GM19455 (cell line): ENCODE results near the gene CD2AP.
"Not testable (repeated sequence)": the region's sequence is repeated elsewhere in the genome, so short reads cannot be mapped to it uniquely, and the experiment has no call there.

Source experiments
- ATAC-seq: cut with Tn5 transposase; IDR thresholded peaks from one replicate; pipeline ENCODE4 v1.9.1; 2021; ENCODE audit not compliant: unreplicated experiment

CD2AP gene

DNA sequence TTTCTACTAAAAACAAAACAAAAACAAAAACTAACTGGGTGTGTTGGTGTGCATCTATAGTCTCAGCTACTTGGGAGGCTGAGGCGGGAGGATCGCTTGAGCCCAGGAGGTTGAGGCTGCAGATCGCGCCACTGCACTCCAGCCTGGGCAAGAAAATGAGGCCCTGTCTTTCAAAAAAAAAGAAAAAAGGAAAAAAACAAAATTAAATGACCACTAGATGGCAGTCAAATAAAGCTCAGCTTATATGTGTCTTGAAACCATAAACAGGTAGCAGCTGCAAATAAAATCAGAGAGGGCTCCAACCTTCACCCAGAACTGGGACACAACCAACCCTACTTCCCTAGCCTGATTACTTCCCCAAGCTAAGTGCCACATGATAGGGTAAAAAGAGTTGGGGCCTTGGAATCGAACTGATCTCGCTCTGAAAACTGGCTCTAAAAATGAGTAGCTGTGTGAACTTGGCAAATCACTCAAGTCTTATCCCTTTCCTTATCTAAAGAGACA, 153.7 kb downstream of the CD2AP start:
- no peak for ATAC-seq

DNA sequence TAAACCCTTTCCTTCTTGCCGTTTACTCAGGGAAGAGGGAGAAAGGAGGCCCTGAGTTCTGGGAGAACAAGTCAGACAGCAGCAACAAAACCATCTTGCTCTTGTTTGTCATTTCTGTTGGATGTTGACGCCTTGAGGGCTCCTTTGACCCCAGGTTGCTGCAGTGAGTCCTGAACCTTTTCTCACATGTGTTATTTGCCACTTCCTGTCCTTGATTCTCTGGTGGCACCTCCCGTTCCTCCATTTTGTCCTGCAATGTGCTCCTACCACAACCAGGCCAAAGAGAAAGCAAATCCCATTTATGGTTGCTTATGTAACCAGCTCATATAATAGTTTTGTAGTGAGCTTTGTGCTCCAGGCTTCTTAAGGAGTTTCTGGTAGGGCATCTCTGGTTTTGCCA, 154.2 kb downstream of the CD2AP start:
- no peak for ATAC-seq

DNA sequence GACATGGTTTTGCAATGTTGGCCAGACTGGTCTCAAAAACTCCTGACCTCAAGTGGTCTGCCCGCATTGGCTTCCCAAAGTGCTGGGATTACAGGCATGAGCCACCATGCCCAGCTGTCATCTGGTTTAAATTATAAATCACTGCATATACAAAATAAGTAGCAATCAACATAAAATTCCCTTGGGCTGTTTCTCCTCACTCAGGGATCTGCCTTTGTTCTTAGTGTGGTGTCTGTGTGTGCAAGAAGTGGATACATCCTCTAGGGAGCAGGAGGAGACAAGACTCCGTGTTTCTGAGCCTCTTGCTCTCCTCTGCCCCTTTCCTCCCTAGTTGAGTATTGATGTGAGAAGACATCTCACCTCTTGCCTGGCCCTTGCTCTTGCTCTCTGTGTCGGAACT, 155.6 kb downstream of the CD2AP start:
- no peak for ATAC-seq

DNA sequence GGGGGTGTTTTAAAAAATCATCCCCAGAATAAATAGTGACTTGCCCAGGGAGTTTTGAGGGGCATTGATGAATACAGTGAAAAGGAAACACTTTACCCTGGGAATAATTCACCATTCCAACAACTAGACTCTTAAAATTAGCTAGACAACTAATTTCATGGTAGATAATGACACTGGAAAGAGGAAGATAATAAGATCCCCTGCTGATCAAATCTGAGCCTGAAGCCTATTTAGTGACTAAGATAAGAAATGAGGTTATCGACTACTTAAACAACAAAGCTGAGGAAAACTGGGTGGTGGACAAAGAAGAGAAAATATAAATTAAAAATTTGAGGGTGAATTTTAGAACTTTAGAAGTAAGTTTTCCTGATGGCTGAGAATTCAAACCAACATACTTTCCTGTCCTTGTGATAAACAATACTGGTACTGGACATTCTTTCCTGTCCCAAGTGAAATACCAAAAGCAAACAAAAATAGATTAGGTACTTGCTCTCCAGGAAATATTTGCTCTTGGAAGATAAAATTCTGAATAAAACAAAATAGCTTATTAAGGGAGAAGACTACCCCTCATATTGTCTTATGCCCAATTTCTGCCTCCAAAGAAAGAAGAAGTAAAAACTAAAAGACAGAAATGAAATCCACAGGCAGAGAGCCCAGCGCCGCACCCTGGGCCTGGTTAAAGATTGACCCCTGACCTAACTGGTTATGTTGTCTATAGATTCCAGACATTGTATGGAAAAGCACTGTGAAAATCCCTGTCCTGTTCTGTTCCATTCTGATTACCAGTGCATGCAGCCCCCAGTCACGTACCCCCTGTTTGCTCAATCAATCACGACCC, 156.8 kb downstream of the CD2AP start:
- ATAC-seq: no peak

DNA sequence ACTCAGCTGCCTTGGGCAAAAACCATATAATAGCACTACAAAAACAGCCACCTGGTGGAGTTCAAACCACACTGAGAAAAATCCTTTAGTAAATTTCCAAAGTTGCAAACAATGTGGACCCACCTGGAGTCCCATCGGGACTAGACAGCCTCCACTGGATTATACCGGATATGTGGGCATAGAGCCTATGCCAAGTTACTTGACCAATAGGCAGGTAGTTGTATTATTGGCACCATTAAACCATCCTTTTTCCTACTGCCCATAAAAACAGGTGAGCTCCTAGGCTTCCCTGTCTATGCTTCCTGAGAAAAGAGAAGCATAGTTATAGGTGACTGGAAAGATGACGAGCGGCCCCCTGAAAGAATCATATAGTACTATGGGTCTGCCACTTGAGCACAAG, 169.1 kb downstream of the CD2AP start:
- ATAC-seq: no peak

DNA sequence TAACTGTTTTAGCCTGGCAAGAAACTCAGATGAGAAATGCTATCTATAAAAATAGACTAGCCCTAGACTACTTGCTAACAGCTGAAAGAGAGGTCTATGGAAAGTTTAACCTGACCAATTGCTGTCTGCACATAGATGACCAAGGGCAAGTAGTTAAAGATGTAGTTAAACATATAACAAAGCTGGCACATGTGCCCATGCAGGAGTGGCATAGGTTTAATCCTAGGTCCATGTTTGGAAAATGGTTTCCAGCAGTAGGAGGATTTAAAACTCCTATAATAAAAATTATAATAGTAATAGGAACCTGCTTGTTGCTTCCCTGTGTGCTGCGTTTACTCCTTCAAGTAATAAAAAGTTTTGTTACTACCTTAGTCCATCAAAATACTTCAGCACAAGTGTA, 169.6 kb downstream of the CD2AP start:
- no peak for ATAC-seq

DNA sequence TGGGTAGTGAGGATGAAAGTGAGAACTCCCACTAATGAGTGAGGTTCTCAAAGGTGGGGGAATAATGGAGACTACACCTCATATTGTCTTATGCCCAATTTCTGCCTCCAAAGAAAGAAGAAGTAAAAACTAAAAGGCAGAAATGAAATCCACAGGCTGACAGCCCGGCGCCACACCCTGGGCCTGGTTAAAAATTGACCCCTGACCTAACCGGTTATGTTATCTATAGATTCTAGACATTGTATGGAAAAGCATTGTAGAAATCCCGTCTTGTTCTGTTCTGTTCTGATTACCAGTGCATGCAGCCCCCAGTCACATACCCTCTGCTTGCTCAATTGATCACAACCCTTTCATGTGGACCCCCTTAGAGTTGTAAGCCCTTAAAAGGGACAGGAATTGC, 170.0 kb downstream of the CD2AP start:
- not testable (repeated sequence) for ATAC-seq

DNA sequence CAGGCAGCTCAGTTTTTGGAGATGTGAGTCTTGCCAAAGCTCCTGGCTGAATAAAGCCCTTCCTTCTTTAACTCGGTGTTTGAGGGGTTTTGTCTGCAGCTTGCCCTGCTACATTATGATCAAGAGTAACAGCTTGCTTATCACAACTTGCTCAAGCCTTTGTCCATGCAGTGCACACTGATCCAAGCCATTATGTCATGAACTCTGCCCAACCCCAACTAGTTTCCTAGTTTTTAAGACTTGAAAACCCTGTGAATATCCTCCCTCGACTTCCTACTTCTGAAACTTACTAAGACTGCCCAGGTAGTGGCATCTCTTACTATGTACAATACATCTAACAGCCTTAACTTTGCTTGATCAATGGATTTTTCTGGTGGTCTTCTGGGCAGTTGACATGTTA, 170.4 kb downstream of the CD2AP start:
- ATAC-seq: no peak

DNA sequence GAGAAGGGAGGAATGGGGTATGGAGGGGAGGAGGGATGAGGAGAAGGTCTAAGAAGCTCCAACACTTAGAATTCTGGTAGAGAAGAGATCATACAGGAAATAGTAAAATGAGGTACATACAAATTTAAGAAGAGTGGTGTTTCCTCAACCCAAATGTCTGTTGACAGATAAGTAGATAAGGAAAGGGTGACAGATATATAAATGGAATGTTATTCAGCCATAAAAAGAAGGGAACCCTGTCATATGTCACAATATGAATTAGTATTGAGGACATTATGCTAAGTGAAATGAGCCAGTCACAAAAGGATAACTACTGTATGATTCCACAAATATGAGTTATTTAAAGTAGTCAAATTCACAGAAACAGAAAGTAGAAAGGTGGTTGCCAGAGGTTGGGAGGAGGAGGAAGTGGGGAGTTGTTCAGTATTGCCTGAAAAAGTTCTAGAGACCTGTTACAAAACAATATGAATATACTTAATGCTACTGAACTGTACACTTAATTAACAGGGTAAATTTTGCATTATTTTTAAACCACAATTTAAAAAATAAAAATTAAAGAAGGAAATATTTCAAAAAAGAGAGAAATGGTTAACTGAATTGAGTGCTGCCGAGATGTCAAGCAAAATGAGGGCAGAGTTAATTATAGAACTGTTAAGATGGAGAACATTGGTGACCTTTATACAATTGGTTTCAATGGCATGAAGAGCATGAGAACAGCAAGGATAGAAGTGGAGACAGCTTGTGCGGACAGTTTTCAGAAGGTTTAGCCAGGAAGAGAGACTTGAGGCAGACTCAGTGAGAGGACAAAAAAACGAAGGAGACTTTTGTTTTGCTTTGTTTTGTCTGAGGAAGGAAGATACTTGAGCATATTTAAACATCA, 173.2 kb downstream of the CD2AP start:
- no peak for ATAC-seq

DNA sequence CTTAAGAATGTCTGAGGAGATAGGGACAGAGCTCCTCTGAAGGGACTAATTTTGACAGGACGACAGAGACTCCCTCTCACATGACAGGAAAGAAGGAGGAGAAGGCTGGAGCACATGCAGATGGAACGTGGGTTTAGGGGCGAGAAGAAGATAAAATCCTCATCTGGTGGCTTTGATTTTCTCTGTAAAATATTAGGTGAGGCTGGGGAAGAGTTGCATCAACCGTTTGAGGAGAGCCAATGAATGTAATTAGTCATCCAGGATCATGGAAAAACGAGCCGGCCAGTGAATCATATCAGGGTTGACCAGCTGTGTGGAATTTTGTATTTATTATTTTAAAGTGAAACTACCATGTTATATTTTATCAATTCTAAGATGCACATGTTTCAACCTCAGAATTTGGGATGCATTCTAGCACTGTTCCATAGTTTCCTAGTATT, 173.9 kb downstream of the CD2AP start:
- no peak for ATAC-seq

DNA sequence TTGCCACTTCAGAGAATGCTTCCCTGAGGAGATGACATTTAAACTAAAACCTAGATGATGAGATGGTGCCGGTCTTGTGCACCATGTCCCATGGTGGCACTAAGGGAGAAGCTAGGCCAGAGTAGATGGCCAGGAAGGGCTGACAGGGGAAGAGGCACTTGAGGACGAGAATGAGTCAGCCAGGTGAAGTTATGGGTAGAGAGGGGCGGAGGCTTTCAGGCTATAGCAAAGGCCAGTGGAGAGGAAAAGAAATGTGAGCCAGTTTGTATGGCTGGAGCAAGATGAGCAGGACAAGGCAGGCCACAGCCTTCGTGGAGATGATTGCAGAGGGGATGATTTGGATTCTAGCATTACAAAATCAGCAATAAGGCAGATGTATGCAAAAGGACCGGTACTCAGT, 176.1 kb downstream of the CD2AP start:
- no peak for ATAC-seq

DNA sequence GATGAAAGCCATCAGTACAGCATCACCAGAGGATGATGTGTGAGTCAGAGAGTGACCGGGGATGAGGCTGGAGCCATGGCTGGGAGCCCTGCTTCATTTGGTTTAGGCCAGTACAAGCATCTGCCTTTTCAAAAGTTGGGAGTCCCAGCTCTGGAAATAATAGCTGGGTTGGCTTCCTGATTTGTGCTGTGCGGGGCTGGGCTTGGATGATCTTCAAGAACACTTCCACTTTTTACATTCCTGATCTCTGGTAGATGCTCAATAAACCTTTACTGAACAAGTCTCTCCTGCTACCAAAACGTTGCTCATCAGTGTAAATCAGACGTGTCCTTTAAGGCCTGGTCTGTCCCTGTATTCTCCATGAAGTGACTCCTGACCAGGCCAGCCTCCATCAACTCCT, 176.7 kb downstream of the CD2AP start:
- ATAC-seq: no peak

DNA sequence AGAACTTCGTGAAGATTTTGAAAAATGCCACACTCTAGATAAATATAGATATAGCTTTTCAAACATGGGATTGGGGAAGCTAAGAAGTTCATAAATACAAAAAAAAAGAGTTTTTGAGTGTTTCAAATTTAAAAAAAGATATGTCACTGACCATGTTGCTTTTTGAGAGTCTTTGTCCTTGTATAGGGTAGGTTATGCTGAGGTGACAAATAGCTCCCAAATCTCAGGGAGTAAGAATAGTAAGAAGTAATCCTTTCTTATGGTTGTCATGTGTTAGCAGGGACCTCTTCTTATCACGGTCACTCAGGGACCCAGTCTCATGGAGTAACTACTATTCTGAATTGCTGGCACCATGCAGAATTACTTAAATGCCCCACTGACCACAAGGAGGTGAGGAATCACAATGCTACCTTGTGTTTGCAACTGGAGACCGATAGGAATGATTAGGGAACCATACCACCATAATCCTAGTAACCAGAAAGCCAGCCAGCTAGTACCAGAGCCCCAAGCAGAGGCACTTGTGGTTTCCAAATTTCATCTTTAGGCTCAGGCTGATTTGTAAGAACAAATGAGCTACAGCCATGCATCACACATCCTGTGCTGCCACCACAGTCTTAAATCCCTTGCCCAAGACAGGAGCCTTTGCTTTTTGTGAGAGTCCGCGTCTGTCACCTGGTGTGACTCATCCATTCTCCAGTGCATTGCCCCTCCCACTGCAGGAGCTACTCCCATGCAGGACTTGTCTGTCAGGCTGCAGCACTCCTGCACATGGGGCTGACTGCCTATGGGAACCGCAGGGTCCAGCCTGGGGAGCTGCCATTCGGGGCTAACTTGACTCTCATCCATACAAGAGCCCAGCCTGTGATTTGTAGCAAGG, 178.4 kb downstream of the CD2AP start:
- ATAC-seq: no peak

DNA sequence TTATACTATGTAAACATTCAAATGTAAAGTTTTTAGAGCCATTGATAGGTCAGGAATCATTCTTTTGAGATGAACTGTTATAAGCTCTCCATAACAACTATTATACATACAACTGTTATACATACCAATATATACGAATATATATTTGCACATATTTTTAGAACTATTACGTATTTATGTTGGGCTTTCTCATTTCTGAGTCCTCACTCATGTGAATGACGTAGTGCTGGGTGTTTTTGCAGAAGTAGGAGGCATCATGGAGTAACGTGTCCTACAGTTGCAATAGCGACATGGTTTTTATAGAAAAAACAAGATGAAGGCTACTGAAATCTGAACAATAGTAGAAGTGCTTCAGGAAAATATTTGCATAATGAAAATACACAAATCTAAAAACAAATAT, 184.4 kb downstream of the CD2AP start:
- no peak for ATAC-seq

DNA sequence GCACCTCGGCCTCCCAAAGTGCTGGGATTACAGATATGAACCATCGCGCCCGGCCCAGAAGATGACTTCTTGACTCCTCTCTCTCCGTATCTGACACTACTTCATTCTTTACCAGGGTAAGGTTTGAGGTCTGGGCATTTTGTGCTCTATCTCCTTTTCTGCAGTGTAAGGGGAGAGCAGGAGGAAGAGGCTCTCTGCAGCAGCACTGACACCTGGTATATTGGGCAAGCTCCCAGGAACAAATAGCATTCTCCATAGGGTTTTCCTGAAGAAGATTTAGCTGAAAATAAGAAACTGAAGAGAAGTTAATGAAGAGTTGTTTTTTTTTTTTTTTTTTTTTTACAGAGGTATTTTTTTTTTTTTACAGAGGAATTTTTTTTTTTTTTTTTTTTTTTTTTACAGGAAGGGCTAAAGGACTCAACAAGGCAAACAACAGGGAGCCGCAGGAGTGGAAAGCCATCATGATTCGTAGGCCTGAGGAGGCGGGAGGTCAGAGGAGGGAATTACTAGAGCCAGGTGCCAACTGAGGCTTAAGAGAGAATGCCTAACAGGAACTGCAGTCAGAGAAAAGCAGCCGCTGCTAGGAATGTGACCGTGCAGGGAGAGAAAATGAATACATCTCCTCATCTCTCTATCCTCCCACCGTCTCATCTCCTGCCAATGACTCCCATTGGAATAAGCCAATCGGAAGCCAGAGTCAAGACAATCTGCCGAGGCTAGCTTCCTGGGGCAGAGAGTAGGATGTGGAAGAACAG, 186.1 kb downstream of the CD2AP start:
- ATAC-seq: no peak

DNA sequence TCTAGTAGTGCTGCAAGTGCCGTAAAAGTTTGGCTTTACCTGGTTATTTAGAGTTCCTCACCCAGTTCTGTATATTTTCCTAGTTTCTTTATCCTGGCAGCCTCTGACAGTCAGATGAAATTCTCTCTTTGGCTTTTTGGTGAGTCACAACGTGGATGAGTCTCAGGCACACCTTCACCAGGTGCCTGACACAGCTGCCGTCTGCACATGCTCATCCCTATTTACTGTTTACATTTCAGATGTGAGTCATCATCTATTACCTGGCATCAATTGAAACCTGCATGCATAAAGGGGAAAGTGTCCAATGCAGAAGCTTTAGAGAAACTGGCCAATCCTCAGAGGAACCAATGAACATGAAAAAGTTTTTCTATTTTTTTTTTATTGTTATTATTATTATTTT, 187.5 kb downstream of the CD2AP start:
- ATAC-seq: no peak

DNA sequence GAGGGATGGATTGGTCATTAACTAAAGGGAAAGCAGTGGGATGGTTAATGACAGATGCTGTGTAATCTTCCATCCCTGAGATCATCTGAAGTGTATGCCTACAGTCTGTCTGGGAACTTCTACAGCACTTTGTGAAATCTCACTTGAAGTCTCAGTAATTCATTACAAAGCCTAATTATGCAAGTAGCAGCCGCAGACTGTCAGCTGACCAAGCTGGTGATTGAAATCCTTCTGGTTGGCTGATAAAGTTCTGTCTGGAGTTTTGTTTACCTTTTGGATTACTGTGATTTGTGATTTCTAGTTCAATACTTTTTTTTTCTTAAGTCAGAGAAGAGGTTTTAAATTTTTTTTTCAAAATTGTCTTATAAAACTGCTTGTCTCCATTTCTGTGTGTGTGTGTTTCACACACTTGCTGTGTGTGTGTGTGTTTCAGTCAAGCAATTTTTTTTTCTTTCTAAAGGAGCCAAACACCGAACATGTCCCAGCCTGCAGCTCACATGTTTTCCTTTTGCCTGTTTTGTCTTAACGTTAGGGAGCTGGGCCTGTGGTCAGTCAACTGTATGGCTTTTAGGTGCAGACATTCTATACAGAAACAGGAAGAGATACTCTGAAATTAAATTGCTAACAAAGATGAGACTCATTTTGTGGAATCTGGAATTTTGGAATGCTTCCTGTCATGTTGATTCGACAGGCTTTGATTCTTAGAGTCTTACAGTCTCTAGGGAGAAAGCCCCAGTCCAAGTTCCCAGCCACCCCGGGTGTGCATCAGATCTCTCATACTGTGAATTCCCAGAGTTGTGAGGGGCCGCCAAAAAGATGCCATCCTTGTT, 192.3 kb downstream of the CD2AP start:
- ATAC-seq: no peak

DNA sequence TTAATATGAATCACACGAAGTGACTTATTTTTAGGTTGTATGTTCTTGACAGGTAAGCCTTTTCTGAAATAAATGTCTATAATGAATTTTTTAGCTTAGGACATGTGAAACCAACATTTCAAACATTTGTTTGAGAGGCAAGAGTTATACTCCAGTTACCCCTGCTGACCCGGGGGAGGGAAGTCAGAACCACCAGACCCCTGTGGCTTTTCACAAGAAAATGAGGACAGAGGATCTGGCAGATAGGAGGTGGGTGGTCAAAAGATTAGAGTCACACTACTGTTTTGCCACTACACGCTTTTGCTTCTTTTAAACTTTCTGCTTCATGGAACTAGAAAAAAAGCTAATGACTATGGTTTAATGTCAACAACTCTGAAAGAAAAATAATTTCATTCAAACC, 193.3 kb downstream of the CD2AP start:
- no peak for ATAC-seq

DNA sequence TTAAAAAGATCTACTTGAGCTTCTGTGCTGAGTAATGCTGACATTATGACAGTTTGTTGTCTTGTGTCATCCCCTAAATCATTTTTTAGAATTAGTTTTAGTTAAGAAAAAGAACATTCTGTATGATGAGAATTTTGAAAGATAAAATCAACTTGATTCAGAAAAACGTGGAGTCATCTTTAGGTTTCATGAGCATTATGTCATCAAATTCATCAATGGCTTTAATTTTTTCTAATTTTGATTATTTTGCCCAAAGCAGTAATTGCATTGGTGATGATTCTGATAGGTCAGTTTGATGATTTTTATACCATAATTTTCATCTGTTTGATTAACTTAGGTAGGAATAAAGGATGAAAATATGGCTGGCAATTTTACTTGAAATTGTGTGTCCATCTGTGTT, 194.2 kb downstream of the CD2AP start:
- ATAC-seq: no peak
